Esophagus muscularis mucosa (tissue), 4 donors: ENCODE data around the gene PSMA5. TPM values are rescaled to one million over a fixed set of nuclear protein-coding genes. Genes with fewer than 3 reads are reported as not detected.
A peak's percentile ranks its signal among the peaks of the same experiment; 100 is the strongest.

Experiments
- DNase-seq: peaks from one replicate; pipeline ENCODE4 v3.0.0-alpha.2; 2017; ENCODE audit errors: extremely low spot score
- H3K27ac ChIP-seq, 4 donors: fragments of 200-600 bp; sonication (generic); replicated peaks in 1 of 4; 1 replicate in 3 of 4; 2 replicates in 1 of 4; pipeline ENCODE4 v1.5.1; 2016 to 2019; ENCODE audit warnings: mild to moderate bottlenecking in 1 of 4
- H3K27me3 ChIP-seq, 4 donors: fragments of 200-600 bp; sonication (generic); one replicate each; pipeline versions ENCODE4 v1.5.1 to v1.6.0; 2016 to 2019
- H3K36me3 ChIP-seq, 4 donors: fragments of 200-600 bp; sonication (generic); one replicate each; pipeline ENCODE4 v1.5.1; 2016 to 2019
- H3K4me1 ChIP-seq, 4 donors: fragments of 200-600 bp; sonication (generic); one replicate each; pipeline ENCODE4 v1.5.1; 2016 to 2019
- H3K4me3 ChIP-seq, 4 donors: fragments of 200-600 bp; sonication (generic); 1 replicate in 2 of 4; 2 replicates in 2 of 4; pipeline ENCODE4 v1.5.1; 2016 to 2019; ENCODE audit warnings: mild to moderate bottlenecking in 4 of 4, moderate library complexity in 1 of 4
- H3K9me3 ChIP-seq, 4 donors: fragments of 200-600 bp; sonication (generic); 1 replicate in 3 of 4; 2 replicates in 1 of 4; pipeline ENCODE4 v1.5.1; 2016 to 2019
- EP300 ChIP-seq: sonication (generic); formaldehyde crosslinking; IDR thresholded peaks from one replicate; pipeline ENCODE4 v1.6.1; 2017; ENCODE audit warnings: antibody characterized with exemption
- POLR2A ChIP-seq: fragments of 450-650 bp; IDR thresholded peaks from one replicate; pipeline ENCODE4 v1.6.1; 2017; ENCODE audit warnings: antibody characterized with exemption, moderate library complexity, mild to moderate bottlenecking, low read depth
- POLR2AphosphoS5 ChIP-seq, 2 donors: sonication (generic); formaldehyde crosslinking; IDR thresholded peaks; one replicate each; pipeline ENCODE4 v1.6.1; 2017; ENCODE audit warnings: antibody characterized with exemption in 2 of 2
- WGBS: methylation state at CpG from one replicate; pipeline ENCODE4 v1.1.5; 2018; 5-methylcytosine and 5-hydroxymethylcytosine counted together
- intact Hi-C: fragments of 100-400 bp; cut with DNase I; formaldehyde crosslinking; loops from one replicate; pipeline ENCODE4 v1.15.1; 2023
- total RNA-seq, 4 donors: library from RNA; depleted of rRNA; stranded (reverse); fragments of >200 nt; gene quantifications; one replicate each; pipeline versions ENCODE4 v1.1.0 to v1.2.1, GENCODE V29; 2016
- TF ChIP-seq, protein P1 (sequence below), 3 experiments: fragments of 200-600 bp in 2 of 3; fragments of 450-650 bp in 1 of 3; sonication (generic) in 2 of 3; IDR thresholded peaks; one replicate each; pipeline ENCODE4 v1.5.1; 2017 to 2019; ENCODE audit warnings: antibody characterized with exemption in 3 of 3, mild to moderate bottlenecking in 2 of 3, moderate library complexity in 1 of 3

Gene PSMA5
- total RNA-seq, 4 donors from 2014 or later = 15.8 to 29.8 (median 27.4) TPM

DNA sequence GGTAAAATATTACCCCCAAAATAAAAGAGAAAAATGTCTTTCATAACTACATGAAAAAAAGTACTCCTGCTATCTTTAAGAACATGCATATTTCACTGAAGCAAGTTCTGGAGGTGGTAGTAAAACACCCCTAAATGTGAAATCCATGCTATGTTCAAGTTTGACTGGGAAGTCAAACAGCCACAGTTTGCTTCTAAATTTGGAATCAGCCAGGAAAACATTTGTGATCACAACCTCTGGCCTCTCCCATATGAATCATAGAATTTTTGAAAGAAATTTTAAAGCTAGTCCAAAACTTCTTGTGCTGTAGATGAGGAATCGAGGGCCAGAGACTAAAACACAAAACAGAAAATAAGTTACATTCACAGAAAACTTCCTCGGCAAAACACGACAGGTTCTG is 35.1 kb downstream of the PSMA5 start:
- H3K27me3 ChIP-seq = no peaks in the 10 kb centered on the region
- no peak for DNase-seq
- peak overlapping the region; percentile 82 to 95 (median 90) for H3K27ac ChIP-seq
- peak overlapping the region; percentile 33 to 81 (median 58) for H3K4me3 ChIP-seq
- peaks cover 63 to 100% (median 99%) of the 10 kb centered on the region in 4 donors for H3K4me1 ChIP-seq
- intact Hi-C loops = no loop called here
- H3K9me3 ChIP-seq = no peaks in the 10 kb centered on the region
- TF ChIP-seq, protein P1, sequence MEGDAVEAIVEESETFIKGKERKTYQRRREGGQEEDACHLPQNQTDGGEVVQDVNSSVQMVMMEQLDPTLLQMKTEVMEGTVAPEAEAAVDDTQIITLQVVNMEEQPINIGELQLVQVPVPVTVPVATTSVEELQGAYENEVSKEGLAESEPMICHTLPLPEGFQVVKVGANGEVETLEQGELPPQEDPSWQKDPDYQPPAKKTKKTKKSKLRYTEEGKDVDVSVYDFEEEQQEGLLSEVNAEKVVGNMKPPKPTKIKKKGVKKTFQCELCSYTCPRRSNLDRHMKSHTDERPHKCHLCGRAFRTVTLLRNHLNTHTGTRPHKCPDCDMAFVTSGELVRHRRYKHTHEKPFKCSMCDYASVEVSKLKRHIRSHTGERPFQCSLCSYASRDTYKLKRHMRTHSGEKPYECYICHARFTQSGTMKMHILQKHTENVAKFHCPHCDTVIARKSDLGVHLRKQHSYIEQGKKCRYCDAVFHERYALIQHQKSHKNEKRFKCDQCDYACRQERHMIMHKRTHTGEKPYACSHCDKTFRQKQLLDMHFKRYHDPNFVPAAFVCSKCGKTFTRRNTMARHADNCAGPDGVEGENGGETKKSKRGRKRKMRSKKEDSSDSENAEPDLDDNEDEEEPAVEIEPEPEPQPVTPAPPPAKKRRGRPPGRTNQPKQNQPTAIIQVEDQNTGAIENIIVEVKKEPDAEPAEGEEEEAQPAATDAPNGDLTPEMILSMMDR (IDR thresholded peaks at IDR 0.05) = no peak
- TF ChIP-seq POLR2AphosphoS5 (IDR thresholded peaks at IDR 0.05) = no peak
- no peak for TF ChIP-seq POLR2A
- no peak for TF ChIP-seq EP300
- 12% methylated on average over 3 of the region's 3 CpGs for WGBS
- H3K36me3 ChIP-seq = no peaks in the 10 kb centered on the region

DNA sequence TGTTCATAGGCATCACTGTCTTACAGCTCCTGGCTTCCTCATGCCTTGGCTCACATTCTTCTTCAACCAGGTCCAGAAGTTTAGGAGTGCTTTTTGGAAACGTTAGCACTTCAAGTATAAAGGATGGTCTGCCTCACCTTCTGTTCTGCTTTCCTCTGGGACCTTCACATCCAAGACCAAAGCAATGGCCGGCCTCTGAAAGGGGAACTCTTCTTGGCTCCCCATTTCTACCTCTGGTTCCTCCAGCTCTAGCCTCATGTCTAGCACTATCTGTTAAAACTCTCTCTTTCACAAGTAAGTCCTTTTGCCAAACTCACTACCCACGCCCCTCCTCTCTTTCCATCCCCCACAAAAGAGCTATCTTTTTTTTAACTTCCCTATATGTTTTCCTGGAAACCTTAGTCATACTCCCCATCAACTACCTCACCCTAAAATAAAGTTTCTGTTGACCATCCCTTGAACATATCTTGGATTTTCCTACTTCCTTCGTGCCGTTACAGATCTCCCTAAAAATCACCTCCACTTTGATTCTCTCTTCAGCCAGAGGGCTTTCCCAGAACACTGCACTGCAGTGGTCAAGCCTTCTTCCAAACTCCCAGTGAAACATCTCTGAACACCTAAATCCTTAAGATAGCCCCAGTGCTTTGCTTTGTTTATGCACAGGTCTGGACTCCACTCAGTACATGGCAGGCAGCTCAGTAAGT is 36.5 kb downstream of the PSMA5 start:
- H3K36me3 ChIP-seq = no peaks in the 10 kb centered on the region
- DNase-seq = no peak
- TF ChIP-seq, protein P1 (IDR thresholded peaks at IDR 0.05) = no peak
- TF ChIP-seq POLR2A (no peak), EP300 (no peak), POLR2AphosphoS5 (IDR thresholded peaks at IDR 0.05) (no peak)
- H3K27ac ChIP-seq = peak overlapping the region; percentile 82 to 95 (median 90)
- WGBS = 58% methylated on average over 5 of the region's 5 CpGs
- peaks cover 66 to 100% (median 99%) of the 10 kb centered on the region in 4 donors for H3K4me1 ChIP-seq
- intact Hi-C loops = no loop called here
- peak overlapping the region in 1 of 4 donors; percentile 40 for H3K4me3 ChIP-seq
- no peaks in the 10 kb centered on the region for H3K9me3 ChIP-seq
- no peaks in the 10 kb centered on the region for H3K27me3 ChIP-seq

DNA sequence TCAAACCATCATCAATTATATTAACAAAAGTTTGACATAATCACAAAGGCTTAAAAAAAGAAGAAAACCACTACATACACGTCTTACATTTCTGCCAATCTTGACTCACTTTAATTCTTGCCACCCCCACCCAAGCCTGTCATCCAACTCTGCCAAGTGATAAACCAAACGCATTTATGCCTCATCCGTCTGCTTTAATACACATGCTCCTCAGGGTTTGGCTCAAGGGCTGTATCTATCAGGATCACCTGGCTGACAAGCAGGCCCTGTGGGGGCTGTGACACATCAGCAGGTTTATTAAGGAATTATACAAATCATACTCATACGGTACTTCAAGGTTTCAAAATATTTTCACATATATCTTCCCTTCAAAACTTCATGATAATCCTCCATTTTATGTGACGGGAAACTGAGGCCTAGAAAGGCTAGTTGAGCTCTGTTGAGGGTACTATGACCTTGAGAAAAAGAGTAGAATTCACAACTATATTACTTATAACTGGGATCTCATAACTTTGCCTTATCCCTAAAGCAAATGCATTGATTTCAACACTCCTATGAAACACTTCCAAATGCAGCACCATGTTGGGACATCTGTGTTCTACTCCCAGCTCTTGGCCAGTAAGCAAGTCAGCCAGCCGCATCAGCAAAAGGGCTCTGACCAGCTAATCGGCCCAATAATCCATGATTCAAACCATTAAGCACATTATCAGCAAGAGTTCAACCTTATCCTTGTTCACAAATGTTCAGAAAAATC is 37.2 kb downstream of the PSMA5 start:
- Histone ChIP-seq H3K9me3 (no peaks in the 10 kb centered on the region), H3K36me3 (no peaks in the 10 kb centered on the region), H3K4me3 (no peak overlapping the region), H3K27ac (peak overlapping the region; percentile 82 to 95 (median 90)), H3K4me1 (peaks cover 67 to 100% (median 100%) of the 10 kb centered on the region in 4 donors), H3K27me3 (no peaks in the 10 kb centered on the region)
- intact Hi-C loops = no loop called here
- WGBS = 44% methylated on average over 7 of the region's 7 CpGs
- DNase-seq = no peak
- TF ChIP-seq POLR2AphosphoS5 (IDR thresholded peaks at IDR 0.05) = peak; percentile 6 to 9
- TF ChIP-seq, protein P1 (IDR thresholded peaks at IDR 0.05) = no peak

DNA sequence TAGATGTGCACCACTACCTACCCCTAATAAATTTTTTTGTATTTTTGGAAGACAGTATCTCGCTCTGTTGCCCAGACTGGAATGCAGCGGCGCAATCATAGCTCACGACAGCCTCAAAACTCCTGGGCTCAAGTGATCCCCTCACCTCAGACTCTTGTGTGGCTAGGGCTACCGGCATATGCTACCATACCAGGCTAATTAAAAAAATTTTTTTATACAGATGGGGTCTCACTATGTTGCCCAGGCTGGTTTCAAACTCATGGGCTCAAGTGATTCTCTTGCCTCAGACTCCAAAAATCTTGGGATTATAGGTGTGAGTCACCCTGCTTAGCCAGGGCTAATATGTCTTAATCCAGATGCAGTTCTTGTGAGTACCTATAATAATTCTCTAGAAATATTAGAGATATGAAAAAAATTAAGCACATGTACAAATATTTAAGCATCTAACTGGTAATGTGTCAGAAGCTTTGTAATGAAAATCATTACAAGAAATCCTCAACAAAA is 38.0 kb downstream of the PSMA5 start:
- Histone ChIP-seq H3K4me1 (peaks cover 65 to 100% (median 100%) of the 10 kb centered on the region in 4 donors), H3K27me3 (no peaks in the 10 kb centered on the region), H3K36me3 (no peaks in the 10 kb centered on the region), H3K9me3 (no peaks in the 10 kb centered on the region), H3K4me3 (no peak overlapping the region), H3K27ac (peak overlapping the region; percentile 82 to 95 (median 90))
- TF ChIP-seq, protein P1 (IDR thresholded peaks at IDR 0.05) = no peak
- TF ChIP-seq POLR2AphosphoS5 (IDR thresholded peaks at IDR 0.05) (no peak), POLR2A (no peak), EP300 (no peak)
- WGBS = 93% methylated on average over 5 of the region's 5 CpGs
- intact Hi-C loops = no loop called here
- no peak for DNase-seq
